HEK293 (cell line): ENCODE results near the gene PFDN6.

ENCODE experiments used
- CTCF ChIA-PET: fragments of 350-600 bp; formaldehyde crosslinking; extraction: SDS; loops from one replicate; lab custom pipeline; 2021; ENCODE audit warnings: antibody characterized with exemption; lab: Yijun Ruan, JAX
- POLR2A ChIA-PET: fragments of 300-600 bp; formaldehyde crosslinking; extraction: SDS; loops from one replicate; lab custom pipeline; 2020; ENCODE audit warnings: antibody characterized with exemption, inconsistent platforms; lab: Yijun Ruan, JAX
- H3K27ac ChIP-seq: fragments of 200-500 bp; sonication (Bioruptor generic); 2 replicates; pipeline ENCODE4 v1.5.1; 2014; ENCODE audit warnings: low read depth, low read length, control low read depth, inconsistent platforms; ENCODE audit errors: extremely low read depth
- H3K36me3 ChIP-seq, 2 experiments: fragments of 200-500 bp in 1 of 2; sonication (Bioruptor generic) in 1 of 2; 1 replicate in 1 of 2; 2 replicates in 1 of 2; pipeline ENCODE4 v1.5.1; 2014 to 2017; ENCODE audit warnings: inconsistent platforms in 2 of 2, low read length in 2 of 2; ENCODE audit not compliant: control insufficient read depth in 2 of 2, insufficient read depth in 1 of 2
- H3K4me1 ChIP-seq: fragments of 200-500 bp; sonication (Bioruptor generic); 2 replicates; pipeline ENCODE4 v1.5.1; 2014; ENCODE audit warnings: mild to moderate bottlenecking, low read length, inconsistent platforms; ENCODE audit not compliant: control insufficient read depth, insufficient read depth
- H3K4me3 ChIP-seq: 2 replicates; pipeline ENCODE4 v1.5.1; 2011; ENCODE audit warnings: low read depth, mild to moderate bottlenecking, control low read depth, low read length, moderate library complexity
- H3K9me3 ChIP-seq: fragments of 200-500 bp; sonication (Bioruptor generic); 2 replicates; pipeline ENCODE4 v1.5.1; 2014; ENCODE audit warnings: low read depth, low read length, inconsistent platforms; ENCODE audit not compliant: control insufficient read depth, insufficient read depth
- BCL11B ChIP-seq: fragments of 450-650 bp; formaldehyde crosslinking; IDR thresholded peaks from 2 replicates; pipeline ENCODE4 v1.5.1; 2016; ENCODE audit warnings: low read depth, missing biosample characterization, missing genetic modification characterization
- EGR2 ChIP-seq: fragments of 450-650 bp; formaldehyde crosslinking; IDR thresholded peaks from 2 replicates; pipeline ENCODE4 v1.5.1; 2016; ENCODE audit warnings: low read depth, missing biosample characterization, missing genetic modification characterization
- GLIS1 ChIP-seq: fragments of 450-650 bp; formaldehyde crosslinking; IDR thresholded peaks from 2 replicates; pipeline ENCODE4 v1.5.1; 2016; ENCODE audit warnings: missing biosample characterization, missing genetic modification characterization
- GLIS2 ChIP-seq: fragments of 450-650 bp; formaldehyde crosslinking; IDR thresholded peaks from 2 replicates; pipeline ENCODE4 v1.5.1; 2016; ENCODE audit warnings: missing biosample characterization, missing genetic modification characterization
- KLF9 ChIP-seq: fragments of 450-650 bp; formaldehyde crosslinking; IDR thresholded peaks from 2 replicates; pipeline ENCODE4 v1.5.1; 2016; ENCODE audit warnings: missing biosample characterization, missing genetic modification characterization, low read depth
- PRDM1 ChIP-seq: fragments of 450-650 bp; formaldehyde crosslinking; IDR thresholded peaks from 2 replicates; pipeline ENCODE4; 2016; ENCODE audit warnings: missing biosample characterization, missing genetic modification characterization
- ZBTB48 ChIP-seq: fragments of 450-650 bp; formaldehyde crosslinking; IDR thresholded peaks from 2 replicates; pipeline ENCODE4 v1.5.1; 2016; ENCODE audit warnings: missing biosample characterization, missing genetic modification characterization
- ZFHX2 ChIP-seq: fragments of 450-650 bp; formaldehyde crosslinking; conservative IDR thresholded peaks from 2 replicates; pipeline ENCODE4 v1.5.1; 2016; ENCODE audit warnings: missing biosample characterization, missing genetic modification characterization
- ZFP37 ChIP-seq: fragments of 450-650 bp; formaldehyde crosslinking; IDR thresholded peaks from 2 replicates; pipeline ENCODE4 v1.5.1; 2016; ENCODE audit warnings: missing biosample characterization, missing genetic modification characterization
- ZIC2 ChIP-seq: fragments of 450-650 bp; formaldehyde crosslinking; IDR thresholded peaks from 2 replicates; pipeline ENCODE4 v1.5.1; 2016; ENCODE audit warnings: missing biosample characterization, missing genetic modification characterization
- ZNF112 ChIP-seq: fragments of 450-650 bp; formaldehyde crosslinking; IDR thresholded peaks from 2 replicates; pipeline ENCODE4 v1.5.0; 2017; ENCODE audit warnings: missing biosample characterization, missing genetic modification characterization
- ZNF133 ChIP-seq: fragments of 450-650 bp; formaldehyde crosslinking; IDR thresholded peaks from 2 replicates; pipeline ENCODE4 v1.5.1; 2016; ENCODE audit warnings: missing biosample characterization, missing genetic modification characterization
- ZNF146 ChIP-seq: fragments of 450-650 bp; formaldehyde crosslinking; IDR thresholded peaks from 2 replicates; pipeline ENCODE4 v1.5.1; 2016; ENCODE audit warnings: missing biosample characterization, missing genetic modification characterization
- ZNF2 ChIP-seq: fragments of 450-650 bp; formaldehyde crosslinking; IDR thresholded peaks from 2 replicates; pipeline ENCODE4 v1.5.1; 2016; ENCODE audit warnings: missing biosample characterization, missing genetic modification characterization
- ZNF280D ChIP-seq: fragments of 450-650 bp; formaldehyde crosslinking; IDR thresholded peaks from 2 replicates; pipeline ENCODE4 v1.5.1; 2016; ENCODE audit warnings: missing biosample characterization, missing genetic modification characterization
- ZNF302 ChIP-seq: fragments of 450-650 bp; formaldehyde crosslinking; IDR thresholded peaks from 2 replicates; pipeline ENCODE4 v1.5.1; 2016; ENCODE audit warnings: missing biosample characterization, missing genetic modification characterization, low read depth
- ZNF335 ChIP-seq: fragments of 450-650 bp; formaldehyde crosslinking; conservative IDR thresholded peaks from 2 replicates; pipeline ENCODE4 v1.5.1; 2016; ENCODE audit warnings: missing biosample characterization, missing genetic modification characterization
- ZNF341 ChIP-seq: fragments of 450-650 bp; formaldehyde crosslinking; IDR thresholded peaks from 2 replicates; pipeline ENCODE4; 2016; ENCODE audit warnings: low read depth, missing biosample characterization, missing genetic modification characterization
- ZNF473 ChIP-seq: fragments of 450-650 bp; formaldehyde crosslinking; IDR thresholded peaks from 2 replicates; pipeline ENCODE4 v1.5.1; 2017; ENCODE audit warnings: missing biosample characterization, missing genetic modification characterization
- TF ChIP-seq, protein P1 (sequence below): fragments of 450-650 bp; formaldehyde crosslinking; conservative IDR thresholded peaks from 2 replicates; pipeline ENCODE4 v1.5.1; 2016; ENCODE audit warnings: low read depth, missing biosample characterization, missing genetic modification characterization
- TF ChIP-seq, protein P2 (sequence below): fragments of 450-650 bp; formaldehyde crosslinking; IDR thresholded peaks from 2 replicates; pipeline ENCODE4 v1.5.1; 2017; ENCODE audit warnings: missing biosample characterization, missing genetic modification characterization
- TF ChIP-seq, protein P3 (sequence below): fragments of 450-650 bp; formaldehyde crosslinking; IDR thresholded peaks from 2 replicates; pipeline ENCODE4 v1.5.1; 2016; ENCODE audit warnings: missing biosample characterization, missing genetic modification characterization
- TF ChIP-seq, protein P4 (sequence below): fragments of 450-650 bp; formaldehyde crosslinking; optimal IDR thresholded peaks from 2 replicates; pipeline ENCODE3; 2016; ENCODE audit warnings: missing biosample characterization, mild to moderate bottlenecking, missing genetic modification characterization

The PFDN6 gene

GRCh38 chr6:33279257-33279695, 10.1 kb upstream of the PFDN6 start:
- ChIA-PET POLR2A (interaction anchor here (0.6 to 6.5 kb wide), 4 partner anchors 11 to 308 kb away, joined by 3 to 92 read pairs (median 6); partner anchors contain the start of genes PFDN6 and WDR46), CTCF (interaction anchor here (0.6 to 2.7 kb wide), 20 partner anchors 9 to 276 kb away, joined by 3 to 13 read pairs (median 4); partner anchors contain the start of genes HSD17B8, RGL2 and WDR46)
- TF ChIP-seq ZNF302 (tag by site-specific recombination): no peak
- TF ChIP-seq ZNF146 (tag by site-specific recombination): no peak
- TF ChIP-seq ZBTB48: no peak
- no peak for TF ChIP-seq ZNF341 (tag by site-specific recombination)
- TF ChIP-seq ZFP37 (tag by site-specific recombination): no peak
- no peak for TF ChIP-seq ZNF133 (tag by site-specific recombination)
- no peak for TF ChIP-seq ZNF2
- TF ChIP-seq ZNF473: no peak
- TF ChIP-seq KLF9 (tag by site-specific recombination): no peak
- Histone ChIP-seq H3K9me3 (no peaks in the 10 kb centered on the region), H3K4me1 (peaks cover 21% of the 10 kb centered on the region), H3K27ac (no peak overlapping the region; the same call in 1 of the 2 replicates), H3K36me3 (peaks cover 26 to 80% of the 10 kb centered on the region in 2 experiments), H3K4me3 (no peak overlapping the region)

- POLR2A ChIA-PET: interaction anchor here (0.6 to 6.5 kb wide), 6 partner anchors 10 to 308 kb away, joined by 3 to 92 read pairs (median 6); partner anchors contain the start of genes PFDN6 and WDR46
- Histone ChIP-seq H3K27ac (peak overlapping the region; percentile 42), H3K4me3 (no peak overlapping the region), H3K4me1 (peaks cover 15% of the 10 kb centered on the region), H3K36me3 (peaks cover 20 to 80% of the 10 kb centered on the region in 2 experiments), H3K9me3 (no peaks in the 10 kb centered on the region)
- CTCF ChIA-PET: interaction anchor here (0.6 to 2.7 kb wide), 27 partner anchors 8 to 295 kb away, joined by 3 to 13 read pairs (median 4); partner anchors contain the start of genes HSD17B8, RGL2 and WDR46
- TF ChIP-seq ZFHX2: no peak
- no peak for TF ChIP-seq ZNF112 (tag by site-specific recombination)
- TF ChIP-seq GLIS2 (tag by site-specific recombination): peak; percentile 76
- no peak for TF ChIP-seq ZNF302 (tag by site-specific recombination)
- TF ChIP-seq ZNF280D (tag by site-specific recombination): no peak
- TF ChIP-seq GLIS1: peak; percentile 100
- TF ChIP-seq ZFP37 (tag by site-specific recombination): no peak
- TF ChIP-seq, protein P1, sequence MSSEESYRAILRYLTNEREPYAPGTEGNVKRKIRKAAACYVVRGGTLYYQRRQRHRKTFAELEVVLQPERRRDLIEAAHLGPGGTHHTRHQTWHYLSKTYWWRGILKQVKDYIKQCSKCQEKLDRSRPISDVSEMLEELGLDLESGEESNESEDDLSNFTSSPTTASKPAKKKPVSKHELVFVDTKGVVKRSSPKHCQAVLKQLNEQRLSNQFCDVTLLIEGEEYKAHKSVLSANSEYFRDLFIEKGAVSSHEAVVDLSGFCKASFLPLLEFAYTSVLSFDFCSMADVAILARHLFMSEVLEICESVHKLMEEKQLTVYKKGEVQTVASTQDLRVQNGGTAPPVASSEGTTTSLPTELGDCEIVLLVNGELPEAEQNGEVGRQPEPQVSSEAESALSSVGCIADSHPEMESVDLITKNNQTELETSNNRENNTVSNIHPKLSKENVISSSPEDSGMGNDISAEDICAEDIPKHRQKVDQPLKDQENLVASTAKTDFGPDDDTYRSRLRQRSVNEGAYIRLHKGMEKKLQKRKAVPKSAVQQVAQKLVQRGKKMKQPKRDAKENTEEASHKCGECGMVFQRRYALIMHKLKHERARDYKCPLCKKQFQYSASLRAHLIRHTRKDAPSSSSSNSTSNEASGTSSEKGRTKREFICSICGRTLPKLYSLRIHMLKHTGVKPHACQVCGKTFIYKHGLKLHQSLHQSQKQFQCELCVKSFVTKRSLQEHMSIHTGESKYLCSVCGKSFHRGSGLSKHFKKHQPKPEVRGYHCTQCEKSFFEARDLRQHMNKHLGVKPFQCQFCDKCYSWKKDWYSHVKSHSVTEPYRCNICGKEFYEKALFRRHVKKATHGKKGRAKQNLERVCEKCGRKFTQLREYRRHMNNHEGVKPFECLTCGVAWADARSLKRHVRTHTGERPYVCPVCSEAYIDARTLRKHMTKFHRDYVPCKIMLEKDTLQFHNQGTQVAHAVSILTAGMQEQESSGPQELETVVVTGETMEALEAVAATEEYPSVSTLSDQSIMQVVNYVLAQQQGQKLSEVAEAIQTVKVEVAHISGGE (tag by site-specific recombination): no peak
- TF ChIP-seq PRDM1: peak; percentile 92
- TF ChIP-seq EGR2: no peak
- no peak for TF ChIP-seq ZNF335 (tag by site-specific recombination)
- peak; percentile 99 for TF ChIP-seq ZIC2
- TF ChIP-seq, protein P2, sequence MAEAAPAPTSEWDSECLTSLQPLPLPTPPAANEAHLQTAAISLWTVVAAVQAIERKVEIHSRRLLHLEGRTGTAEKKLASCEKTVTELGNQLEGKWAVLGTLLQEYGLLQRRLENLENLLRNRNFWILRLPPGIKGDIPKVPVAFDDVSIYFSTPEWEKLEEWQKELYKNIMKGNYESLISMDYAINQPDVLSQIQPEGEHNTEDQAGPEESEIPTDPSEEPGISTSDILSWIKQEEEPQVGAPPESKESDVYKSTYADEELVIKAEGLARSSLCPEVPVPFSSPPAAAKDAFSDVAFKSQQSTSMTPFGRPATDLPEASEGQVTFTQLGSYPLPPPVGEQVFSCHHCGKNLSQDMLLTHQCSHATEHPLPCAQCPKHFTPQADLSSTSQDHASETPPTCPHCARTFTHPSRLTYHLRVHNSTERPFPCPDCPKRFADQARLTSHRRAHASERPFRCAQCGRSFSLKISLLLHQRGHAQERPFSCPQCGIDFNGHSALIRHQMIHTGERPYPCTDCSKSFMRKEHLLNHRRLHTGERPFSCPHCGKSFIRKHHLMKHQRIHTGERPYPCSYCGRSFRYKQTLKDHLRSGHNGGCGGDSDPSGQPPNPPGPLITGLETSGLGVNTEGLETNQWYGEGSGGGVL (tag by site-specific recombination): peak; percentile 84
- TF ChIP-seq BCL11B (tag by site-specific recombination): no peak
- TF ChIP-seq ZBTB48: 0 out of 2 replicates have a peak, but pooled peaks have one; percentile 44
- TF ChIP-seq, protein P3, sequence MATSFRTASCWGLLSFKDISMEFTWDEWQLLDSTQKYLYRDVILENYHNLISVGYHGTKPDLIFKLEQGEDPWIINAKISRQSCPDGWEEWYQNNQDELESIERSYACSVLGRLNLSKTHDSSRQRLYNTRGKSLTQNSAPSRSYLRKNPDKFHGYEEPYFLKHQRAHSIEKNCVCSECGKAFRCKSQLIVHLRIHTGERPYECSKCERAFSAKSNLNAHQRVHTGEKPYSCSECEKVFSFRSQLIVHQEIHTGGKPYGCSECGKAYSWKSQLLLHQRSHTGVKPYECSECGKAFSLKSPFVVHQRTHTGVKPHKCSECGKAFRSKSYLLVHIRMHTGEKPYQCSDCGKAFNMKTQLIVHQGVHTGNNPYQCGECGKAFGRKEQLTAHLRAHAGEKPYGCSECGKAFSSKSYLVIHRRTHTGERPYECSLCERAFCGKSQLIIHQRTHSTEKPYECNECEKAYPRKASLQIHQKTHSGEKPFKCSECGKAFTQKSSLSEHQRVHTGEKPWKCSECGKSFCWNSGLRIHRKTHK (tag by site-specific recombination): no peak
- TF ChIP-seq, protein P4, sequence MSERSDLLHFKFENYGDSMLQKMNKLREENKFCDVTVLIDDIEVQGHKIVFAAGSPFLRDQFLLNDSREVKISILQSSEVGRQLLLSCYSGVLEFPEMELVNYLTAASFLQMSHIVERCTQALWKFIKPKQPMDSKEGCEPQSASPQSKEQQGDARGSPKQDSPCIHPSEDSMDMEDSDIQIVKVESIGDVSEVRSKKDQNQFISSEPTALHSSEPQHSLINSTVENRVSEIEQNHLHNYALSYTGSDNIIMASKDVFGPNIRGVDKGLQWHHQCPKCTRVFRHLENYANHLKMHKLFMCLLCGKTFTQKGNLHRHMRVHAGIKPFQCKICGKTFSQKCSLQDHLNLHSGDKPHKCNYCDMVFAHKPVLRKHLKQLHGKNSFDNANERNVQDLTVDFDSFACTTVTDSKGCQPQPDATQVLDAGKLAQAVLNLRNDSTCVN: no peak
Observed at GRCh38 chr6:33279971-33280511, 9.4 kb upstream of the PFDN6 start.
